NCI-H1930 (cell line): ENCODE measurements around the gene LARGE2.
"Not testable (repeated sequence)": the region's sequence is repeated elsewhere in the genome, so short reads cannot be mapped to it uniquely, and the experiment has no call there.

Source experiments
- DNase-seq, 2 experiments: peaks; one replicate each; lab custom pipeline; 2025; lab: John Stamatoyannopoulos, UW

The LARGE2 gene

GRCh38 chr11:45896422-45896984 is 26.0 kb upstream of the LARGE2 start:
- peak; percentile 75 to 76 for DNase-seq

- DNase-seq: no peak
Measured at GRCh38 chr11:45897556-45897955, 24.9 kb upstream of the LARGE2 start.

GRCh38 chr11:45899086-45899447 is 23.4 kb upstream of the LARGE2 start:
- no peak for DNase-seq

- DNase-seq: peak; percentile 93 to 96
Measured at GRCh38 chr11:45899448-45900174, 22.8 kb upstream of the LARGE2 start.

GRCh38 chr11:45900175-45900800 is 22.2 kb upstream of the LARGE2 start:
- not testable (repeated sequence) for DNase-seq

GRCh38 chr11:45900916-45901617 is 21.4 kb upstream of the LARGE2 start:
- no peak for DNase-seq

- no peak for DNase-seq
Measured at GRCh38 chr11:45901626-45902025, 20.8 kb upstream of the LARGE2 start.

- no peak for DNase-seq
Measured at GRCh38 chr11:45902452-45903380, 19.7 kb upstream of the LARGE2 start.

- DNase-seq: no peak
Measured at GRCh38 chr11:45904309-45904915, 18.0 kb upstream of the LARGE2 start.

GRCh38 chr11:45905095-45905494 is 17.4 kb upstream of the LARGE2 start:
- DNase-seq: no peak

- DNase-seq: not testable (repeated sequence)
Measured at GRCh38 chr11:45905576-45905975, 16.9 kb upstream of the LARGE2 start.

GRCh38 chr11:45906096-45906682 is 16.3 kb upstream of the LARGE2 start:
- no peak for DNase-seq

- DNase-seq: no peak
Measured at GRCh38 chr11:45906965-45907611, 15.4 kb upstream of the LARGE2 start, which contains the start of gene FREY1. Gene FREY1, minus strand, starts transcription at chr11:45907271. Its CDS starts 26 bp downstream, at chr11:45907245.

- no peak for DNase-seq
Measured at GRCh38 chr11:45907911-45908370, 14.5 kb upstream of the LARGE2 start.

GRCh38 chr11:45909594-45910475 is 12.6 kb upstream of the LARGE2 start:
- no peak for DNase-seq

GRCh38 chr11:45910623-45911022 is 11.8 kb upstream of the LARGE2 start:
- no peak for DNase-seq

GRCh38 chr11:45913514-45913913 is 8.9 kb upstream of the LARGE2 start:
- DNase-seq: no peak

GRCh38 chr11:45913942-45914635 is 8.4 kb upstream of the LARGE2 start:
- DNase-seq: no peak
